ENCODE data around the gene SPAG16. TPM values are rescaled to one million over a fixed set of nuclear protein-coding genes. Genes with fewer than 3 reads are reported as not detected.

The SPAG16 gene
- total RNA-seq, 1 experiment from 2014 or later = 17.3 TPM

GRCh38 chr2:214185546-214185945 is 901.3 kb downstream of the SPAG16 start:
- Histone ChIP-seq H3K79me2 (ENCODE audit: insufficient read depth, low read length) (no peaks in the 10 kb centered on the region), H2AK5ac (ENCODE audit: insufficient read length, low read length) (no peak overlapping the region), H3K9me3 (ENCODE audit: control insufficient read depth, low read depth, low read length) (no peaks in the 10 kb centered on the region), H3K14ac (ENCODE audit: insufficient read depth, low read length) (no peak overlapping the region), H4K8ac (replicated peaks; ENCODE audit: insufficient read length, low read depth, low read length) (no peak overlapping the region), H2BK20ac (ENCODE audit: low read depth, low read length, poor library complexity, severe bottlenecking) (no peak overlapping the region), H3K9ac (ENCODE audit: extremely low read depth, insufficient read length, low read length) (no peak overlapping the region), H2BK12ac (ENCODE audit: insufficient read length, low read depth, low read length) (no peak overlapping the region), H2AFZ (ENCODE audit: low read length) (no peak overlapping the region), H3K4me2 (ENCODE audit: insufficient read depth, insufficient read length, low read length) (no peak overlapping the region), H3K56ac (ENCODE audit: insufficient read length, low read depth, low read length) (no peak overlapping the region), H4K5ac (ENCODE audit: insufficient read length, low read depth, low read length) (no peak overlapping the region), H3T11ph (ENCODE audit: low read length) (no peak overlapping the region), H3K4me1 (ENCODE audit: insufficient read depth, low read length) (no peaks in the 10 kb centered on the region; the same call in 1 of the 2 replicates), H4K20me1 (ENCODE audit: control insufficient read depth, insufficient read depth, insufficient read length) (no peaks in the 10 kb centered on the region), H3K18ac (ENCODE audit: insufficient read length, low read depth, low read length) (no peak overlapping the region), H3K4ac (ENCODE audit: low read depth, low read length) (no peak overlapping the region), H2BK120ac (ENCODE audit: low read depth, low read length, poor library complexity, severe bottlenecking) (no peak overlapping the region), H3K23ac (ENCODE audit: insufficient read length, low read depth, low read length) (no peak overlapping the region), H3K27me3 (ENCODE audit: insufficient read depth, low read length) (no peaks in the 10 kb centered on the region), H3K23me2 (ENCODE audit: insufficient read length, low read depth, low read length, poor library complexity, severe bottlenecking) (no peaks in the 10 kb centered on the region), H4K91ac (ENCODE audit: insufficient read length, low read depth, low read length) (no peak overlapping the region), H2BK5ac (ENCODE audit: insufficient read length, low read length) (no peak overlapping the region), H3K79me1 (ENCODE audit: insufficient read depth, low read depth, low read length, poor library complexity, severe bottlenecking) (no peaks in the 10 kb centered on the region), H3K27ac (ENCODE audit: insufficient read length, low read depth, low read length) (no peak overlapping the region), H2BK15ac (ENCODE audit: low read depth, low read length) (no peak overlapping the region)
- no peaks in the 10 kb centered on the region for H3K36me3 Mint-ChIP-seq (ENCODE audit: insufficient read depth in 1 of 3, low read depth in 3 of 3)
- DNase-seq = no peak
- no CpG with 5 or more reads among the region's 2 CpGs for WGBS (ENCODE audit: extremely low coverage, insufficient read length, low lambda C conversion rate)
- no peaks in the 10 kb centered on the region for H3K9me3 Mint-ChIP-seq
- H3K4me3 Mint-ChIP-seq = no peak overlapping the region
- no peak for TF ChIP-seq CTCF (conservative IDR thresholded peaks at IDR 0.05)
- peaks cover 15 to 16% of the 10 kb centered on the region in 2 experiments for H3K4me1 Mint-ChIP-seq
- H3K27me3 Mint-ChIP-seq (ENCODE audit: low read depth) = no peaks in the 10 kb centered on the region
- no peak overlapping the region for H3K27ac Mint-ChIP-seq

Measured in H9 (cell line).